Endothelial cell (in vitro differentiated cells): ENCODE data around the gene ACSL3. TPM values are rescaled to one million over a fixed set of nuclear protein-coding genes. Genes with fewer than 3 reads are reported as not detected.

Experiments used
- DNase-seq: peaks from one replicate; pipeline ENCODE4 v3.0.0; 2021; ENCODE audit warnings: low spot score
- H3K27ac Mint-ChIP-seq: one replicate; pipeline ENCODE4 v1.8.0; 2021; ENCODE audit warnings: mixed read lengths, inconsistent platforms; ENCODE audit not compliant: unreplicated experiment
- H3K27me3 Mint-ChIP-seq: one replicate; pipeline ENCODE4 v1.8.0; 2021; ENCODE audit warnings: mild to moderate bottlenecking, moderate library complexity, mixed read lengths, inconsistent platforms; ENCODE audit not compliant: unreplicated experiment
- H3K36me3 Mint-ChIP-seq: one replicate; pipeline ENCODE4 v1.8.0; 2021; ENCODE audit warnings: mild to moderate bottlenecking, low read depth, mixed read lengths, inconsistent platforms; ENCODE audit not compliant: unreplicated experiment
- H3K4me1 Mint-ChIP-seq: one replicate; pipeline ENCODE4 v1.8.0; 2021; ENCODE audit warnings: mild to moderate bottlenecking, mixed read lengths, inconsistent platforms; ENCODE audit not compliant: unreplicated experiment
- H3K4me3 Mint-ChIP-seq: one replicate; pipeline ENCODE4 v1.8.0; 2021; ENCODE audit warnings: mild to moderate bottlenecking, mixed read lengths, inconsistent platforms; ENCODE audit not compliant: unreplicated experiment
- H3K9me3 Mint-ChIP-seq: one replicate; pipeline ENCODE4 v1.8.0; 2021; ENCODE audit warnings: mixed read lengths, inconsistent platforms; ENCODE audit not compliant: unreplicated experiment
- CTCF ChIP-seq: fragments of 200-600 bp; sonication (generic); IDR thresholded peaks from one replicate; pipeline ENCODE4 v1.5.0; 2021; ENCODE audit warnings: antibody characterized with exemption; ENCODE audit not compliant: unreplicated experiment
- total RNA-seq: library from RNA; stranded (reverse); fragmentation: NEBNext Ultra II Directional; extraction: Animal tissue kit (Norgen Biotek cat#: 25700); gene quantifications from one replicate; pipeline ENCODE4 v1.2.1, GENCODE V29; 2021; ENCODE audit not compliant: unreplicated experiment

Gene ACSL3
- total RNA-seq, 1 donor from 2014 or later: 163 TPM

DNA sequence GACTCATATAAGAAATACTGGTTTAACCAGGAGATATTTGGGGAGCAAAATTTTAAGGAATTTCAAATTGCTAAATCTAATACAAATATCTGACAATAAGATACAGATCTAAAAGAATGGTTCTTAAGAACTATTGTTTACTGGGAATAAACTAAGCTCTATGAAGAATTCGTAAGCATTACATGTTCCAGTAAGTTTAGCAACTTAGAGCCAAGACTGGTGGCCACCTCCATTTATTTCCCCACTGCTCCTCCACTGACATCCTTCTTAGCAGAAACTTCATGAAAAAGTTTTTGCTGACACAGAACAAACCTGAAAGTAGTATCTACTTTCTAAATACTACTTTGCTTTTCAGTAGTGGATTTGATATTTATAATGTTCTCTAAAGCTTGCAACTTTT lies 83.0 kb downstream of the ACSL3 start:
- no peaks in the 10 kb centered on the region for H3K9me3 Mint-ChIP-seq
- no peak overlapping the region for H3K27ac Mint-ChIP-seq
- DNase-seq: no peak
- H3K4me1 Mint-ChIP-seq: peaks cover 8% of the 10 kb centered on the region
- no peak overlapping the region for H3K4me3 Mint-ChIP-seq
- no peak for TF ChIP-seq CTCF
- peaks cover 3% of the 10 kb centered on the region for H3K27me3 Mint-ChIP-seq
- no peaks in the 10 kb centered on the region for H3K36me3 Mint-ChIP-seq

- peaks cover 3% of the 10 kb centered on the region for H3K4me1 Mint-ChIP-seq
- H3K36me3 Mint-ChIP-seq: no peaks in the 10 kb centered on the region
- no peak for DNase-seq
- no peak for TF ChIP-seq CTCF
- H3K27me3 Mint-ChIP-seq: peaks cover 3% of the 10 kb centered on the region
- H3K4me3 Mint-ChIP-seq: no peak overlapping the region
- H3K27ac Mint-ChIP-seq: no peak overlapping the region
- H3K9me3 Mint-ChIP-seq: no peaks in the 10 kb centered on the region
Measured at GRCh38 chr2:222944552-222944951, 83.7 kb downstream of the ACSL3 start.

- peaks cover 3% of the 10 kb centered on the region for H3K27me3 Mint-ChIP-seq
Measured at GRCh38 chr2:222944971-222945740, 84.3 kb downstream of the ACSL3 start.

GRCh38 chr2:222945887-222946286 lies 85.1 kb downstream of the ACSL3 start:
- TF ChIP-seq CTCF: no peak
- Mint-ChIP-seq H3K36me3 (no peaks in the 10 kb centered on the region), H3K27ac (no peak overlapping the region), H3K9me3 (no peaks in the 10 kb centered on the region), H3K27me3 (peaks cover 6% of the 10 kb centered on the region), H3K4me1 (no peaks in the 10 kb centered on the region), H3K4me3 (no peak overlapping the region)
- DNase-seq: no peak

More at GRCh38 chr2:222944971-222945740, 84.3 kb downstream of the ACSL3 start:
- no peak for TF ChIP-seq CTCF
- Mint-ChIP-seq H3K27ac (no peak overlapping the region), H3K36me3 (no peaks in the 10 kb centered on the region), H3K4me1 (no peaks in the 10 kb centered on the region), H3K9me3 (no peaks in the 10 kb centered on the region), H3K4me3 (no peak overlapping the region)
- no peak for DNase-seq

DNA sequence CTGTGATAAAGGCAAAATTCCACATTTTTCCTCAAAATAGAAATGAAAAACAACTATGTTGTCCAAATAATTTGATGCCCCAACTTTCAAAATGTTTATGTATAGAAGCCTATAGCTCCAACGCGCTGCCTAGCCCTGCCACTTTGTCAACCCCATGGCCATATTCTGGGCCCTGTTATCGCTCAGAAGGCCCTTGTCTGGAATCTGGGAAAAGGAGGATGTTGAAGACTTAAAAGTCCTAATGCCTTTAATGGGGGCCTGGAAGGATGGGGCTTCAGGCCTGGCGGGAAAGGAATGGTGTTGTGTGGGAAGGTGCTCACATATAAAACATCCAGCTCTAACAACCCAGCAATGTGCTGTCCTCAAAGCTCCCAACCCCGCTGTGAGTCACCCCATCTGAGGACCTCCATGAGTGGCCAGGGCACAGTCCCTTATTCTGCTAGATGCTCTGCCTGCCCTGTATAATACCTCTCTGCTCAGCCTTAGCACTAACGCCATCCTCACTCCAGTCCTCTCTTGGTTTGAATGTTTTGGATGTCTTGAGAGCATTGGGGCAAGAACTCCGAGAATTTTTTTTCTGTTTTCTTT lies 86.0 kb downstream of the ACSL3 start:
- TF ChIP-seq CTCF: no peak
- Mint-ChIP-seq H3K4me3 (no peak overlapping the region), H3K27me3 (peaks cover 7% of the 10 kb centered on the region), H3K36me3 (no peaks in the 10 kb centered on the region), H3K4me1 (no peaks in the 10 kb centered on the region), H3K9me3 (no peaks in the 10 kb centered on the region), H3K27ac (no peak overlapping the region)
- no peak for DNase-seq
